GM18870 (cell line): ENCODE results near the gene NTNG1.
"Not testable (repeated sequence)": the region's sequence is repeated elsewhere in the genome, so short reads cannot be mapped to it uniquely, and the experiment has no call there.

Experiments used
- ATAC-seq: cut with Tn5 transposase; IDR thresholded peaks from one replicate; pipeline ENCODE4 v1.9.1; 2021; ENCODE audit warnings: moderate library complexity; ENCODE audit not compliant: unreplicated experiment

NTNG1 gene

DNA sequence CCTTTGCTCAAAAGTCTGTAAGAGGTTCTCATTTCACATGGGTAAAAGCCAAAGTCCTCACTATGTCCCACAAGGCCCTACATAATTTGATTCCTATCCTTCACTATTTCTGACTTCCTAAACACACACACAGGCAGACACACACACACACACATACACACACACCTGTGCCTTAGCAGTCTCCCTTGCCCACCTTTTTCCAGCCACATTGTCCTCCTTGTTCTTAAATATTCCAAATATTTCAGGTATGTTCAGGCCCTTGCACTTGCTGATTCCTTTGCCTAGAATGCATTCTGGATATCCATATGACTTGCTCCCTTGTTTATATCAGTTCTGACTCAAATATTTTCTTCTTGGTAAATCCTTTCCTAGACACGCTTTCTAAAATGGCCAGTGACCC, 54.6 kb downstream of the NTNG1 start:
- ATAC-seq = no peak

DNA sequence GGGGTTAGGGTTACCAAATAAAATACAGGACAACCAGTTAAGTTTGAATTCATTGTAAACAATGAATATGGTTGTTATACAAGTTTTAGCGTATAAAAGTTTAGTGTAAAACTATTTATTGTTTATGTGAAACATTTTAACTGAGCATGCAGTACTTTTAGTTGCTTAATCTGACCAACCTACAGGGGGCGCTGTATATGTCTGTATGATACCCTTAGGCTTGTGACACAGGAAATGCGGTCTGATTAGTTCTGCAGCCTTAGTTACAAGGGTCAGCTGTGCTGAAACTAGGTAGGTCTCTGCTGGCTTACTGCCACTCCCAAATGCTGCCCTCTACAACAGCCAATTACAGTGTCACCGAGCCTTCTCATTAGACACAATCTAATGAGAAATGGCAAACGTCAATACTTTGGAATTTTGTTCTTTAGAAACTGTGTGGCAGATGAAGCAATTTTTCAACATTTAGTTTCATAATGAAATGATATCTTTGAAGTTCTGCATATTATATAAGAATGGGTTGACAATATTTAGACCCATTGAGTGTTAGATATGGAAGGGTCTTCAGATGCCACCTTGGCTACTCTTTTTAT, 56.2 kb downstream of the NTNG1 start:
- ATAC-seq = peak; percentile 96

DNA sequence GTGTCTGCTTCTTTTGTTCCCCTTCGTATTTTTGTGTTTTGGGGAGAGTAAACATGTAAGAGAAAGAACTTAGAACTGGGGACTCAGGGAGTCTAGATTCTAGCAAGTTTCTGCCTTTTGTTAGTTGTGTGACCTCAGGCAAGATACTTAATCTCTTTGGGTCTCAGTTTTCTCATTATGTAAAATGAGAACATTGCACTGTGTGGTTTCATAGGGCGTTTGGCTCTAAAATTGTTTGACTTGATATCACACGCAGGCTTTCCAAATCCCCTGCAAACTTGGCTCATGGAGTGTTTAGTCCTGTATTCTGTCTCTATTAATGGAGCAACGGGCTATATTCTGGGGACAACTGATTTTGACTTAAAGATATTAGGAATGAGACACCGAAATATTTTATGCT, 57.7 kb downstream of the NTNG1 start:
- ATAC-seq = no peak

DNA sequence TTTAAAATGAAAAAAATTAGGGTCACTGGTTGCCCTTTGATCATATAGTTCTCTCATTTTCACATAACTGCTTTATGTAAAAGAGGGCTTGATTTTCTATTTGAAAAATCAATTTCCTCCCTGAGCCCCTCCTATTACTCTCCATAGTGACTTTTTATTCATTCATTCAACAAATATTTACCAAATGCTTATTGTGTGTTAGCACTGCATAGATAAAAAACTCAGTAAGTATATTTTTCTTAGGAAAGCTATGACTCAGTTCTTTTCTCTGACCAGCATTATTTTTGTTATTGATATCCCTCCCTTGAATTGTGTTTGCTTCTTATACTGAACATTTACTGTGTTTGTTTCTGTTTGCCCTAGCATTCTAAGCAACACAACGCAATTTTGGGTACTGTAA, 59.8 kb downstream of the NTNG1 start:
- no peak for ATAC-seq

DNA sequence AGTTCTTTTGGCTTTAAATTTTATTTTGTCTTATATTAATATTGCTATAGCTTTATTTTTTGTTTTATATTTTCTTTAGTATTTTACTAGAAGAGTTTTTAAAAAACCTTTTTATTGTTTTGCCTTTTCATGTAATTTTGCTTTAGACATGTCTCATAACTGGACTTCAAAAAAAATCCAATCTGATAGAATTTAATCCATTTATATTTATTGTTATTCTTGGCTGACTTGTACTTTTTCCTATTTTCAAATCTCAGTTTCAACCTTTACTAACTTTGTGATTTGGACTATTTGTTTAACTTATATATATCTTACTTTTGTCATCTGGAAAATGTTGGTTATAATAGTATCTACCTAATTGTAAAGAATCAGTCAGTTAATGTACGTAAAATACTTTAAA, 61.2 kb downstream of the NTNG1 start:
- ATAC-seq = no peak

DNA sequence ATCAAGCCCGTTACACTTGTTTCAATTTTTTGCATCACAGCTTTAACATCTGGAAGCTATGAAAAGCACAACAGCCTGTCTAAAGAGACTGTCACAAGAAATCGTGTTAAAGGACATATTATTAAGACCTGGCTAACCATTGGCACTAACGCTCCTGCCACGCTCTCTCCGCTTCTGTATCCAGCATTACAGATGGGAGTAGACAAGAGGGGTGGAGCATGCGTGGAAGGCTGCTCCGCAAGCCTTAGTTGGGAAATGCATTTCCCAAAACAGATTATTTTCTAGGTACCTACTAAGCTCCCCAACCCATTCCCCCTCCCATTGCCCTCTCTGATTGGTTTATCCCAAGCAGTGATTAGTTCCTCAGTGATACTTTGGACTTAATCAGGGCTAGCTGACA, 72.4 kb downstream of the NTNG1 start:
- no peak for ATAC-seq

DNA sequence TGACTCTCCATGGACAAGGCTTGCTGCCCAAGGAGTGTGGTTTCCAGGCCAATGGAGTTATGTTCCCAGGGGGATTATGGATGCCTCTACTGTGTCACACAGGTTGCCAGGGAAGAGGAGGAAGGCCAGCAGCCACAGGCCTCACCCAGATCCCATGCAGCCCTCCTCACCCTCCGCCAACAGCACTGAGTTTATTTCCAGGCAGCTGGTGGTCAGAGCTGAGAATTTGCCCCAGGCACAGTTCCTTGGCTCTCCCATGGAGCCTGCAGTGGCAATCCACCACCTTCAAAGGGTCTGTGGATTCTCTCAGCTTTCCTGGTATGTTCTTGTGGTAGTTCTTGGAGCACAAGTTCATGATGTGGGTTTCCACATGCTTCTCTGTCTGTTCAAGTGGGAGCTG, 79.2 kb downstream of the NTNG1 start:
- ATAC-seq = no peak

DNA sequence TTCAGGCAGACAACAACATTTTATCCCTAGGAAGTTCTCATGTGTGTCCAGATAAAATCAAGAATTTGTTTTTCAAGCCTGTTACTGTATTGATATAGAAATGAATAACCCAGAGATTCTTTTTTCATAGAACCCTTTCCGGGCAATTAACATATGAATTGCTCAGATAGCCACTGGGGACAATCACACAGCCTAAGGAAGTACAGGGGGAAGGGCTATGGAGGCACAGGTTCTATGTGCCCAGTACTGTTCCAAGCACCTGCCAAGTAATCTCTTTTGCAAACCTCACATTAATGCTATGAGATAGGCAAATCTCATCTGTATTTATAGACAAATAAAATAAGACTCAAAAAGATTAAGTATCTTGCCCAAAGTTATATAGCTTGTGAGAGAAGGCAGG, 84.9 kb downstream of the NTNG1 start:
- no peak for ATAC-seq

DNA sequence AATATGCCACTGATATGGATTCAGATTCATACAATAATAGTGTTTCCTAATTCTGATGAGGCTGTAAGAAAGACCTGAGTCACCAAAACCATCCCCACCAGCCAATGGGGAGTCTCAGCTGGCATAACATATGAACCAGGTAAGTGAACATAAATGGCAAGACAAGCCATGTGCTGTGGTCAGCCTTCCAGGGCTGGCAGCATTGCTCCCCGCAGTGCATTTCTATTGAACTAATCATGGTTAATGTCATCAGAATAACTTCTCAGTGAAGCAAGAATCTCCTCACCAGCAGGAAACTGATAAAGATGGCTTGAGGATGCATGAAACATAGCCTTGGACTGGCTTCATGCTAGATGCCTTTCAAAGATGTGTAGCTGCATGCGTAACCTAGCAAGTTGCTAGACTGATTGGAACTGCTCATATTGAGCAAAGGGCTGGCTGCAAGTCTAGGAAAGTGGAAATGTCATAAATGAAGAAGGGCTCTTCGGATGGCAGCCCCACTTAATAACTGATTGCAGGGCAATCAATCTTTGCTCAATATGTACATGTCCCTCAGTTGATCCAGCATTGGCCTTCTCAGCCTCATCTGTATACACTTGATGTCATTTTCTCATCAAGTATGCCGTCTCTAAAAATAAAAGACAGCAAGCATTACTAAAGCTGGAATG, 88.0 kb downstream of the NTNG1 start:
- no peak for ATAC-seq

DNA sequence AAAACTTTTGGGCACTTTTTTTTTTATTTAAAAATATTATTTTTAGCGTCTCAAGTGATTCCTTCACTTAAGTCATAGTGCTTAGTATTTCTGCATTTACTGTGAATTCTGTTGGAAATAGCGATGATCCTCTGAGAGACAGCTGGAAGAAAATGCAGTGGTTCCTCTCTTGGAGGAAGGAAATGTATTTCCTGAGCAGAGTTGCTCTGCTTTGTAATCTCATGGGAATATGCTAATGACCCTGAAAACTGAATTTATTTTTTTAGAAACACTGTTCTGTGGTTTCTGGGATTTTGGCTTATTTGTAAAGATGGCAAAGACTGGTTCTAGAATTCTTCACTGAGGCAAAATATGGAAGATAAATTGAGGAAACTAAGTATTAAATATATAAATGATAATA, 88.9 kb downstream of the NTNG1 start:
- no peak for ATAC-seq

DNA sequence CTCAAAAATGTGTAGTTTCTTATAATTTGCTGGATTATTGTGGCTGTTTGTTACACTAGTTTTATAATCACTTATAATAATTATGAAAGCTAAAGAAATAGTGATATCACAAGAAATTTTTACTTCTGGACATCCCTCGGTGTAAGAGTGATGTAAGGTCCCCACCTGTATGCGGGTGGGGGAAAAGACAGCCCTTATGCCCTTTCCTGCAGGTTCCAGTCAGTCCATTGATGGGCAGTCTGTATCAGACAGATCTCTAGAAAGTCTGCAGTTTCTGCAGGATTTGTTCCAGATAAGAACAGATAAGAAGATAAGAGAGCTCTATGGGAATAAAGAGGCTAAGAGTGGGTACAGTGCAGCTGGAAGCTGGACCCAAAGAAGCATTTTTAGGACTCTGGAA, 89.3 kb downstream of the NTNG1 start:
- no peak for ATAC-seq

DNA sequence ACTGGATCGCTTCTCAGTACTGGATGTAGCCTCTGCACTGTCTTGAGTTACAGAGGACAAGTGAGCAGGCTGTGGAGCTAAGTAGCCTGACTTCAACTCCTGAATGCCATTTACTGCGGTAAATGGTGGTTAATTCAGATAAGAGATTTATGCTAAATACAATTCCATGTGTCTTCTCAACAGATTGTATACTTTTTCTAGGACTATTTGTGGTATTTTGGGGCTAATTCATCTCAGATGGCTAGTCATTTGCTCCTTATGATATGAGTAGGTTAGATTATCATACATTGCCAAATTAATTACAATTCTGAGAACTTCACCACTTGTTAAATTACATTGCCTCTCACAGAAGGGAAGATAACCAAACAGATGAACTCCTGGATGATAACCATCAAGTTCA, 90.5 kb downstream of the NTNG1 start:
- no peak for ATAC-seq

DNA sequence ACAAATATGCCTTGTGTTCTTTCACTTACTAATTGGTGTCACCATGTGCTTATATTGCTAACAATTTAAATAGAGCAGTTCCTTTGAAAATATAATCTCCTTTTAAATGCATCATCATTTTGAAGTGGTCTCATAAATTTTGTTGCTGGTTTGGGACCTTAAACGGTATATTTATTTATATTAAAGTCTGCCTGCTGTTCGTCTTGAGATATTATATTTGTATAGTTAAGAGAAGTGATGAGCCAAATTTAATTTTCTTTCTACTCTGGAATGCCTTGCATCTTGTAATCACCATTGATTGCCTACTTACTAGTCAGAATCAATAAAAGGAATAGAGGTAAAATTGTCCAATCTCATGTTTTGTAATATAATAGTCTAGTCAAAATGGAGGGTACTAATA, 91.6 kb downstream of the NTNG1 start:
- ATAC-seq = no peak

DNA sequence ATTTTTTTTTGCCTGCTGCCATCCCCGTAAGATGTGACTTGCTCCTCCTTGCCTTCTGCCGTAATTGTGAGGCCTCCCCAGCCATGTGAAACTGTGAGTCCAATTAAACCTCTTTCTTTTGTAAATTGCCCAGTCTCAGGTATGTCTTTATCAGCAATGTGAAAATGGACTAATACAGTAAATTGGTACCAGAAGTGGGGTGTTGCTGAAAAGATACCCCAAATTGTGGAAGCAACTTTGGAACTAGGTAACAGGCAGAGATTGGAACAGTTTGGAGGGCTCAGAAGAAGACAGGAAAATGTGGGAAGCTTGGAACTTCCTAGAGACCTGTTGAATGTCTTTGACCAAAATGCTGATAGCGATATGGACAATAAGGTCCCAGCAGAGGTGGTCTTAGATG, 95.9 kb downstream of the NTNG1 start:
- ATAC-seq = not testable (repeated sequence)

DNA sequence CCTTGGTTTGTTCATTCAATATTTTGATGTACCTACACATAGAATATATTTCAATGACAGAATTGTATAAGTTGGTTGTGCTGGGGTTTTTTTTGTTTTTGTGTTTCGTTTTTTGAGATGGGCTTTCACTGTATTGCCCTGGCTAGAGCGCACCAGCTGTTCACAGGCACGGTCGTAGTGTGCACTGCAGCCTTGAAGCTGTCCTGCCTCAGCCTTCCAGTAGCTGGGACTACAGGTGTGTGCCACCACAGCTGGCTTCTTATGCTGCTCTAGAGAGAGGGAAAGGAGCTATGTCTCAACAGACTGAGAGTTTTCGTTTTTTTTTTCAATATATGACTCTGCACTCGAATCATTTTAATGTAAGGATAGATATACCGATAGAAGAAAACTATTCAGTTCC, 102.6 kb downstream of the NTNG1 start:
- no peak for ATAC-seq

DNA sequence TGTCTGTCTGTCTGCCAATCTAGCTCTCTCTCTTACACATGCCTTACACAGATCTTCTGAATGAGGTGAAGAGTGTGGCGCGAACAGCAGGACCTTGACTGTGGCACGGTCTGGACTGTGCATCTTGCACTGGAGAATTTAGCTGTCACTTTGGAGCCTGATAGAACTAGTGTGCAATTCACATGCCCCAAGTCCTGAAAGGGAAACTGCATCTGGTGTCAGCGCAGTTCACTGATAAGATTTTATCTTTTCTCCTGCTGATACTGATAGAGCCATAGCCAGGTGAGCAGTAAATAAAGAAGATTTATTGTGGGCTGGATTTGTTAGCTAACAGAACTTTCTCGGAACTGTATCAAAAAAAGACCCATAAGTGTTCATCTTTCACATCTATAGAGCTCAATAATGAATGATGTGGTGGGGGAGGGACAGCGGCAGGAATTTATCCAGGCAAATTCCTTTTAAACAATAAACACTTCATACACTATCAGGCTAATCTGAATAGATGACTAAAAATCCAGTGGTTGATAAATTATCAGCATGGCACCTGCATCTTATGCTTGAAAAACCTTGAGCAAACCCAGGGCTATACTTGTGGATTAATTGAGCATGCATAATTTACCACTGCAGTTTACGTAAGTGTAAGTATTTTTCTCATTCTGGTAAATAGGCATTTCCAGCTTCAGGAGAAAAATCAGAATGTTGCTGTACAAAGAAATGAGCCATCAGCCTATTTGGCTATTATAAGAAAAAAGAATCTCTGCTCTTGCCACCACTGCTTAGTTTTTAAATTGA, 104.1 kb downstream of the NTNG1 start:
- no peak for ATAC-seq

DNA sequence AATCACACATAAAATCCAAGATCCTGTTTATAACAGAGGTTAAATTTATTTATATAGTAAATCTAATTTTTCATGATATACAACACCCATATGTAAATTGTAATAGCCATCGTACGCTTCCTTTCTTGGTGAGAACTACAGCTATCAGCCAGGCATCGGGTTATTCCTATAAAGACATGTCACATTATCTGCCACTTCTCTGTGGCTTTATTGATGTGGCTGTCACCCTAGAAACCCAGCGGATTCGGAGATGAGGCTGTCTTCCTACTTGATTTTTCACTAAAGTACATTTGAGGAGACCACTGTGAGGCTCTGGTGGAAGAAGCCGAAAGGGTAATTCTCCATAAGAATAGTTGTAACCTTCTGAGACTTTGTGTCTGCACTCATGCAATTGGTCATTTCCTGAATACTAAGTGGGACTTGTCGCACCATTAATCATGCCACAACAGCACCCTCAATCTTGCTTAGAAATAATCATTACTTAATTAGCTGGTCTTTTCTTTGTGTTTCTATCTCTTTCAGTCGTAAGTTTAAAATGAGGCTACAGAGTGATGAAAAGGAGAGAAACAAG, 106.0 kb downstream of the NTNG1 start:
- ATAC-seq = peak; percentile 61

DNA sequence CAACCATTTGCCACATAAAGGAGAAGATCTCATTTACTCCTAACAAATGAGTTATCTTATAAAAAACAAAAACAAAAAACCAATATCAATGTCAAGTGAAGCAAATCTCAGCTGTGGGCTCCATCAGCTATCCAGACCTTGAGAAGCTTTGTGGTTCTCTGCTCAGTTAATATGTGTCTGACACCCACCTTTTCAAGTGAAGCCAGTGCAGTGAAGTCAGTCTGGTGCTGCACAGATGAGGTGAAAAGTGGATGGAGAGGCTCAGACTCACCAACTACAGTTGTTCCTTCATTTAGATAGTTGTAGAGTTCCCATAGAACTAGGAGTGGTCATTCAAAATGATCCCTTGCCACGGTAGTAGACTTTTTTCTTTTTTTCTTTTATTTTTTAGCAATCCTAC, 106.8 kb downstream of the NTNG1 start:
- ATAC-seq = peak; percentile 21

DNA sequence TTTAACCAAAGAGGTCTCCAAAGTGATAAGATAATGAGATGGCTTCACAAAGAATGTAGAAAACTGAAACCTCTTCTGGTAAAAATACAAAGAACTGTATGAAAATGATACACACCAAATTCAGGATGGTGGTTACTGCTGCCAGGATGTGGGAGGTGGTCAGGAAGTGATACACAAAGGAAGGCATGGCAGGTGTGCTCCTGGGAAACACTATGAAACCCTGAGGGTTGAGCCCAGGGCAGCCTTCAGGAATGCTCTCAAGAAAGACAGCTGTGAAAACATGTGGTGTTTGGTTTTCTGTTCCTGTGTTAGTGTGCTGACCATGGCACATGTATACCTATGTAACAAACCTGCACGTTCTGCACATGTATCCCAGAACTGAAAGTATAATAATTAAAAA, 109.3 kb downstream of the NTNG1 start:
- ATAC-seq = peak; percentile 40

DNA sequence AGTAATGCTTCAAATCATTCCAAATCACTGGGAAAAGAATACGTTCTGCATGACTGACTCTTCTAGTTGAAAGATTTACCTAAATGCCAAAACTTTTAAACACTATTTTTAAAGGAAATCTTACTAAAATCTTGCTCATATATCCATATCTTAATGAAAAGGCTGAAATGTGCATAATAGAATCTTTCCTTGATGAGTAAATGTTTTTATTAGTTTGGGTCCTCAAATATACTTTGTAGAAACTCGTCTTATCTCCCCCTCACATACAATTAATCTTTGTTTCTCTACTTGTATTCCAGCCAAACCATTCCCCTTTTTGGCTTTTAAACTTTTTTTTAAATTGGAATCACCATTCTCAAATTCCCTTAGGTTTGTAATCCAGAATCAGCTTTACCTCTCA, 110.2 kb downstream of the NTNG1 start:
- no peak for ATAC-seq

DNA sequence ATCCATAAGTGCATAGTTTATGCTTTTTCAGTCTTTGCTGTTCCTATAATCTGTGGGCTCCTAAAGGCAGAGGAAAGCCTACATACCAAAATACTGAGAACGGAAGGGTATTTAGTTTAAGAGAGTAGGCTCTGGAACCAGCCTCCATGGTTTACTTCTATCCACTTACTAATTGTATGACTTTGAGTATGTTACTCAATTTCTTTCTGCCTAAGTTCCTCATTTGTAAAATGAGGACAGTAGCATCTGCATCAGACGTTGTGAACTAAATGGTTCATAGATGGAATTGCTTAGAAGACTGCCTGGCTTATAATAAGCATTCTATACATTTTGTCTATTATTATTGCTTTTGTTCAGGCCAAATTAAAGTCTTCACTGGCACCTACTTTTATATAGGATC, 111.0 kb downstream of the NTNG1 start:
- ATAC-seq = no peak

DNA sequence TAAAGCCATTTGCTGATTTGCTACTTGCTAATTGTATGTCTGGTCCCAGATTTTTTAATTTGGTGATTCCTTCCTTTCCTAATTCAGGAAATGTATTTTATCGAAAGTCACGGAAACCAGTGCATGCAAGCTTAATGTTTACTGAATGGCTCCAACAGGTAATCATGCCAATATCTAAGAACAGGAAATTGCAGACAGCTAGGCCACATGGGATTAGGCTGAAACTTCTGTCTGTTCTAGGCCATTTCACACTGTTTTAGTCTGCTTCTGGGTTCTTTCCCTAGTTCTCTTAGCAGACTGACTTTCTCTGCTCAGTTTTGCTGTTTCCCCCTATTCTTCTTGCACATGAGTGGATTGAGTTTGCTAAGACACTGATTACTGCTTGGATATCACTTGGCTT, 111.4 kb downstream of the NTNG1 start:
- no peak for ATAC-seq
